ENCODE measurements around the gene RGS14.

Gene RGS14

DNA sequence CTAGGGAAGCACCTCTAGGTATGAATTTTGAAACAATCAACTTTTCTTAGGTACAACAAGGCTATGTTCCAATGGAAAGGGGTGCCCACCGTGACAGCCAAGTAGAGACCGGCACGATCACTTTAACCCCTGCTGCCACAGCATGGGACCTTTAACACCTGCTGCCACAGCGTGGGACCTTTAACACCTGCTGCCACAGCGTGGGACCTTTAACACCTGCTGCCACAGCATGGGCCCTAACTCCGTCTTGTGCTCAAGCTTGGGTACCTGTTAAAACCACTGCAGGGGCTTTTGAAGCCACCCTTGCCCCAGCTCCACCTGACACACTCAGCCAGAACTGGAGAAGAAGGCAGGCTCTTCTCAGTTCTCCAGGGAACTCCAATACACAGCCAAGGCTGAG, 27.8 kb upstream of the RGS14 start:
- H3K4me3 ChIP-seq (replicated peaks; ENCODE audit: low read depth, low read length), result no peak overlapping the region
- TF ChIP-seq, protein P1, sequence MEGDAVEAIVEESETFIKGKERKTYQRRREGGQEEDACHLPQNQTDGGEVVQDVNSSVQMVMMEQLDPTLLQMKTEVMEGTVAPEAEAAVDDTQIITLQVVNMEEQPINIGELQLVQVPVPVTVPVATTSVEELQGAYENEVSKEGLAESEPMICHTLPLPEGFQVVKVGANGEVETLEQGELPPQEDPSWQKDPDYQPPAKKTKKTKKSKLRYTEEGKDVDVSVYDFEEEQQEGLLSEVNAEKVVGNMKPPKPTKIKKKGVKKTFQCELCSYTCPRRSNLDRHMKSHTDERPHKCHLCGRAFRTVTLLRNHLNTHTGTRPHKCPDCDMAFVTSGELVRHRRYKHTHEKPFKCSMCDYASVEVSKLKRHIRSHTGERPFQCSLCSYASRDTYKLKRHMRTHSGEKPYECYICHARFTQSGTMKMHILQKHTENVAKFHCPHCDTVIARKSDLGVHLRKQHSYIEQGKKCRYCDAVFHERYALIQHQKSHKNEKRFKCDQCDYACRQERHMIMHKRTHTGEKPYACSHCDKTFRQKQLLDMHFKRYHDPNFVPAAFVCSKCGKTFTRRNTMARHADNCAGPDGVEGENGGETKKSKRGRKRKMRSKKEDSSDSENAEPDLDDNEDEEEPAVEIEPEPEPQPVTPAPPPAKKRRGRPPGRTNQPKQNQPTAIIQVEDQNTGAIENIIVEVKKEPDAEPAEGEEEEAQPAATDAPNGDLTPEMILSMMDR (IDR thresholded peaks at IDR 0.05; ENCODE audit: low read depth, low read length, missing control alignments), result no peak
- DNase-seq (ENCODE audit: extremely low read depth, low read depth), result no peak

GRCh38 chr5:177330991-177331842, 26.5 kb upstream of the RGS14 start:
- TF ChIP-seq, protein P1 (IDR thresholded peaks at IDR 0.05; ENCODE audit: low read depth, low read length, missing control alignments), result no peak
- no peak for DNase-seq (ENCODE audit: extremely low read depth, low read depth)
- no peak overlapping the region for H3K4me3 ChIP-seq (replicated peaks; ENCODE audit: low read depth, low read length)

- H3K4me3 ChIP-seq (replicated peaks; ENCODE audit: low read depth, low read length), result no peak overlapping the region
- no peak for DNase-seq (ENCODE audit: extremely low read depth, low read depth)
- TF ChIP-seq, protein P1 (IDR thresholded peaks at IDR 0.05; ENCODE audit: low read depth, low read length, missing control alignments), result no peak
Observed at GRCh38 chr5:177332031-177332895, 25.5 kb upstream of the RGS14 start.

DNA sequence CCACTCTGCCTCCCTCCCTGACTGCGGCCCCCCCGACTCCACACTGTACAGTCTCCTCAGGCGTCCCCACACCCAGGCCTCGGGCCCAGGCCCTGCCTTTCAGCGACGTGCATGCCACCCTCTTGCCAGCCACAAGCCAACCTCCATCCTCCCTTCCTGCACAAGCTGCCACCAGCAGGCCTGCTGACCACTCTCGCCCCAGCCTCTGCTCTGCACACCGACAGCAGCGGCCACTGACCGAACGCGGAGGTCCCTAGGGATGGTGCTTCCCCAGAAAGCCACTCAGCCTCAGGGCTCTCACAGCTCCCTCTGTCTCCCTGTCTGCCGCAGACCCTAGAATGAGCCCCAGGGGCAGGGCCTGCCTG, 24.8 kb upstream of the RGS14 start:
- H3K4me3 ChIP-seq (replicated peaks; ENCODE audit: low read depth, low read length), result no peak overlapping the region
- no peak for DNase-seq (ENCODE audit: extremely low read depth, low read depth)
- TF ChIP-seq, protein P1 (IDR thresholded peaks at IDR 0.05; ENCODE audit: low read depth, low read length, missing control alignments), result no peak

DNA sequence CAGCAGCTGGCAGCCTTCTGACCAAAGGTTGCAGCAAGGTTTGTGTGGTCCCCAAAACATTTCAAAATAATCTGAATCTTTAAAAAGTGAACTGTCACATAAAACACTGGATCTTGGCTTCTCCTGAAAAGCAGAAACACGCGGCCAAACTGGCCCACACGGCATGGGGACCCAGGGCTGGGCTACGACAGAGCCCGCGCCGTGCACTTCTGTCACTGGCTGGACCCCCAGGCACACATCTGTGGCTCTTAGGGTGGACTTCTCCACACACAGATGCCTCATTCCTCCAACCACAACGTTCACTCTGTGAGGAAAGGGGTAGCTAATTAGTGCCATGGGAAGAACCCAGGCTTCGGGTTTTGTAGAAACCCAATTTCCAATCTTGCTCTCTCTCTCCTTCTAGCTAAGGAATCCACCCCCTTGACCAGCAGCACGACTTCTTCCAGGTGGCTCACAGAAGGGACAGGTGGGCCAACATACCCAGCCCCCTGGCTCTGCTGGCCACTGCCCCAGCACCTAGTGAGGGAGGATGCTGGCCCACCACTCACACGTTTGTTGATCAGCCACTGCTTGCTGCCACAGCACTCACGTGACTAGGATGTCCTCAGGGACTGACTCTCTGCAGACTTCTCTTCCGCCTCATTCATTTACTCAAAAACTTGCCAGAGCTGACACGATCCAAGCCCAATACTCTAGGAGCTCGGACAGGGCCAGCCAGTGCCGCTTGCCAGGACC, 24.1 kb upstream of the RGS14 start:
- H3K4me3 ChIP-seq (replicated peaks; ENCODE audit: low read depth, low read length), result no peak overlapping the region
- DNase-seq (ENCODE audit: extremely low read depth, low read depth), result no peak
- TF ChIP-seq, protein P1 (IDR thresholded peaks at IDR 0.05; ENCODE audit: low read depth, low read length, missing control alignments), result no peak

GRCh38 chr5:177334155-177334551, 23.6 kb upstream of the RGS14 start:
- no peak overlapping the region for H3K4me3 ChIP-seq (replicated peaks; ENCODE audit: low read depth, low read length)
- TF ChIP-seq, protein P1 (IDR thresholded peaks at IDR 0.05; ENCODE audit: low read depth, low read length, missing control alignments), result no peak
- DNase-seq (ENCODE audit: extremely low read depth, low read depth), result no peak
